MM.1S (cell line): Measurements from ENCODE around the gene TNFRSF13B.

ENCODE experiments used
- DNase-seq: peaks from one replicate; pipeline ENCODE4 v3.0.0-alpha.2; 2015
- H2AFZ ChIP-seq: fragments of 300-600 bp; sonication (generic); 2 replicates; pipeline ENCODE4 v1.6.0; 2016; ENCODE audit warnings: antibody characterized with exemption, low read length
- H3F3A ChIP-seq: fragments of 300-600 bp; sonication (generic); 2 replicates; pipeline ENCODE4 v1.6.1; 2016; ENCODE audit warnings: mild to moderate bottlenecking, antibody characterized with exemption, low read length, moderate library complexity, mixed read lengths; ENCODE audit not compliant: insufficient read depth
- H3K27ac ChIP-seq: fragments of 300-600 bp; sonication (generic); 2 replicates; pipeline ENCODE4 v1.5.1; 2016; ENCODE audit warnings: mild to moderate bottlenecking, low read length
- H3K27me3 ChIP-seq: fragments of 300-600 bp; sonication (generic); replicated peaks from 2 replicates; pipeline ENCODE4 v1.6.0; 2016; ENCODE audit warnings: low read length; ENCODE audit not compliant: insufficient read depth
- H3K36me3 ChIP-seq: fragments of 300-600 bp; sonication (generic); replicated peaks from 2 replicates; pipeline ENCODE4 v1.6.1; 2016; ENCODE audit warnings: mild to moderate bottlenecking, low read length, mixed read lengths; ENCODE audit not compliant: insufficient read depth
- H3K4me1 ChIP-seq: fragments of 300-600 bp; sonication (generic); 2 replicates; pipeline ENCODE4 v1.6.1; 2016; ENCODE audit warnings: low read length, mixed read lengths
- H3K4me2 ChIP-seq: fragments of 300-600 bp; sonication (generic); 2 replicates; pipeline ENCODE4 v1.6.0; 2016; ENCODE audit warnings: low read depth, low read length
- H3K4me3 ChIP-seq: fragments of 300-600 bp; sonication (generic); 2 replicates; pipeline ENCODE4 v1.5.1; 2016; ENCODE audit warnings: low read length, mixed read lengths
- H3K79me2 ChIP-seq: fragments of 300-600 bp; sonication (generic); 2 replicates; pipeline ENCODE4 v1.6.1; 2016; ENCODE audit warnings: mixed run types, low read length, mixed read lengths
- H3K9ac ChIP-seq: fragments of 300-600 bp; sonication (generic); 2 replicates; pipeline ENCODE4 v1.6.1; 2016; ENCODE audit warnings: low read length, mixed read lengths
- H3K9me2 ChIP-seq: fragments of 300-600 bp; sonication (generic); replicated peaks from 2 replicates; pipeline ENCODE4 v1.6.1; 2016; ENCODE audit warnings: mild to moderate bottlenecking, low read length, mixed read lengths; ENCODE audit not compliant: insufficient read depth
- H3K9me3 ChIP-seq: fragments of 300-600 bp; sonication (generic); replicated peaks from 2 replicates; pipeline ENCODE4 v1.6.1; 2016; ENCODE audit warnings: mild to moderate bottlenecking, low read length, mixed read lengths; ENCODE audit not compliant: insufficient read depth
- H4K20me1 ChIP-seq: fragments of 300-600 bp; sonication (generic); 2 replicates; pipeline ENCODE4 v1.6.1; 2016; ENCODE audit warnings: mild to moderate bottlenecking, low read length, moderate library complexity, mixed read lengths; ENCODE audit not compliant: insufficient read depth
- CTCF ChIP-seq: fragments of 300-600 bp; sonication (generic); IDR thresholded peaks from 2 replicates; pipeline ENCODE4 v1.5.1; 2016; ENCODE audit warnings: antibody characterized with exemption, low read length, mixed read lengths
- EZH2 ChIP-seq: fragments of 300-600 bp; sonication (generic); optimal IDR thresholded peaks from 2 replicates; pipeline ENCODE3; 2017; ENCODE audit warnings: low read depth, mild to moderate bottlenecking, antibody characterized with exemption, low read length, mixed read lengths
- EZH2phosphoT487 ChIP-seq: fragments of 300-600 bp; sonication (generic); IDR thresholded peaks from 2 replicates; pipeline ENCODE4 v1.6.1; 2018; ENCODE audit warnings: antibody characterized with exemption, low read length

Gene TNFRSF13B

DNA sequence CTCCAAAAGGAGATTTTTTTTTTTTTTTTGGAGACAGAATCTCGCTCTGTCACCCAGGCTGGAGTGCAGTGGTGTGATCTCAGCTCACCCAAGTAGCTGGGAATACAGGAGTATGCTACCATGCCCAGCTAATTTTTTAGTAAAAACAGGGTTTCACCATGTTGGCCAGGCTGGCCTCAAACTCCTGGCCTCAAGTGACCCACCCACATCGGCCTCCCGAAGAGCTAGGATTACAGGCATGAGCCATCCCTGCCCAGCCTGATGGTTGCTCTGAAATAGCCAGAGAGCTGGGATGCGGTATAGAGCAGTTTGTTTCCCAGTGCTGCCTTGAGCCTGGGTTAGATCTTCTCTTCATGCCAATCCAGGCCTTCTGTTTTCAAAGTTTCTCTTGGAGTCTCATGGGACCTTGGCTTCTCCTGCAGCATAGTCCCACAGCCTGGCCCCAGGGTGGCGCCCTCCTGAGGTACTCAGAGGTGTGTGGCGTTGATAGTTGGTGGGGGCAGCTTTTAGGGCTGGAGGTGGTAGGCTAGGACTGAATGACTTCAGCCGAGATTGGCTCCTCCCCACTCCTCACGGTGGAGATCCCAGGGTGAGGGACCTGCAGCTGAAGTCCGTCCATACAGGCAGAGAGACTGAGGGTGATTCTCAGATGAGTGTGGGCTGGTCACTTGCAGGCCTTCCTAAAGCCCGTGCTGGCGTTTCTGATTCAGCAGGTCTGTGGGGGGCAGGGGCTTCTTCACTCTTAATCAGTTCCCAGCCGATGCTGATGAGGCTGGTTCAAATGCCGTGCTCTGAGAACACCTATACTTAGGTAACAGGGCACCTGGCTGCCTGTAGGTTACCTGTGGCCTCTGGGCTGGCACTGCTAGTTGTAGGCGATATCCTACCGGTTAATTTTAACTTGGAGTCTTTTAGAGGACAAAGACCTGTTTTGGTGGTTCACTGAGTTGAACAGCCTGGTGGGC lies 52.0 kb downstream of the TNFRSF13B start:
- Histone ChIP-seq H4K20me1 (no peaks in the 10 kb centered on the region), H3K36me3 (no peaks in the 10 kb centered on the region), H3K9ac (no peak overlapping the region), H2AFZ (no peak overlapping the region), H3K4me2 (no peak overlapping the region), H3F3A (peaks cover 38% of the 10 kb centered on the region), H3K27ac (no peak overlapping the region), H3K27me3 (no peaks in the 10 kb centered on the region), H3K9me2 (no peaks in the 10 kb centered on the region), H3K4me1 (peaks cover 13% of the 10 kb centered on the region), H3K79me2 (no peaks in the 10 kb centered on the region), H3K4me3 (no peak overlapping the region), H3K9me3 (no peaks in the 10 kb centered on the region)
- no peak for DNase-seq
- no peak for TF ChIP-seq EZH2
- TF ChIP-seq CTCF = peak; percentile 11; the same call in 1 of the 2 replicates

DNA sequence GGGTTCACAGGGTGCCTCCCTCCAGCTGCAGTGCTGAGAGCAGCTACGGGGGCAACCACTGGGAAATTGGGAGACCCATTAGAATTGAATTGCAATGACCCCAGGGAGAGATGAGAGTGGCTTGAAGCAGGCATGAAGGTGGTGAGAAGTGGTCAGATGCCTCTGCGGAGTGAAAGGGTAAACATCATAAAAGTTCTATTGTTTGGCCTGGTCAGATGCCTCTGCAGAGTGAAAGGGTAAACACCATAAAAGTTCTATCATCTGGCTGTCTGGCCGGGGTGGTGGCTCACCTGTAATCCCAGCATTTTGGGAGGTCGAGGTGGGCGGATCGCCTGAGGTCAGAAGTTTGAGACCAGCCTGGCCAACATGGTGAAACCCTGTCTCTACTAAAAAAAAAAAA lies 53.5 kb downstream of the TNFRSF13B start:
- H3K27ac ChIP-seq = no peak overlapping the region
- no peak for DNase-seq

GRCh38 chr17:16917671-16918394 lies 54.1 kb downstream of the TNFRSF13B start:
- no peak overlapping the region for H3K4me3 ChIP-seq
- H3K9ac ChIP-seq = no peak overlapping the region
- no peak overlapping the region for H2AFZ ChIP-seq
- H4K20me1 ChIP-seq = no peaks in the 10 kb centered on the region
- H3K9me3 ChIP-seq = no peaks in the 10 kb centered on the region
- no peak overlapping the region for H3K27ac ChIP-seq
- no peak overlapping the region for H3K4me2 ChIP-seq
- H3K27me3 ChIP-seq = no peaks in the 10 kb centered on the region
- H3K36me3 ChIP-seq = no peaks in the 10 kb centered on the region
- peaks cover 13% of the 10 kb centered on the region for H3K4me1 ChIP-seq
- peaks cover 24% of the 10 kb centered on the region for H3F3A ChIP-seq
- H3K79me2 ChIP-seq = no peaks in the 10 kb centered on the region
- no peak for DNase-seq
- TF ChIP-seq EZH2 (no peak), EZH2phosphoT487 (no peak), CTCF (no peak)
- H3K9me2 ChIP-seq = no peaks in the 10 kb centered on the region

More for the DNA sequence above, 53.5 kb downstream of the TNFRSF13B start:
- H3K27me3 ChIP-seq = no peaks in the 10 kb centered on the region
- no peaks in the 10 kb centered on the region for H3K9me2 ChIP-seq
- H3K9ac ChIP-seq = no peak overlapping the region
- H2AFZ ChIP-seq = no peak overlapping the region
- H3K36me3 ChIP-seq = no peaks in the 10 kb centered on the region
- no peaks in the 10 kb centered on the region for H3K79me2 ChIP-seq
- TF ChIP-seq EZH2phosphoT487 (no peak), EZH2 (no peak), CTCF (no peak)
- H4K20me1 ChIP-seq = no peaks in the 10 kb centered on the region
- H3K4me2 ChIP-seq = no peak overlapping the region
- H3K4me3 ChIP-seq = no peak overlapping the region
- H3K4me1 ChIP-seq = peaks cover 13% of the 10 kb centered on the region
- peaks cover 27% of the 10 kb centered on the region for H3F3A ChIP-seq
- no peaks in the 10 kb centered on the region for H3K9me3 ChIP-seq
